ENCODE results near the gene TRAPPC11.
"Not testable (repeated sequence)": the region's sequence is repeated elsewhere in the genome, so short reads cannot be mapped to it uniquely, and the experiment has no call there.

Gene TRAPPC11

GRCh38 chr4:183659029-183659871 is at the start of gene TRAPPC11, which contains the start of gene RWDD4:
Gene TRAPPC11, plus strand, starts transcription at chr4:183659293. Its CDS starts 4,575 bp downstream, at chr4:183663868.
Gene RWDD4, minus strand, starts transcription at chr4:183659185. Its CDS starts 233 bp downstream, at chr4:183658952.
- peaks cover 41% of the 10 kb centered on the region for H3K36me3 Mint-ChIP-seq (ENCODE audit: low read depth)
- H3K9me3 Mint-ChIP-seq, result no peaks in the 10 kb centered on the region
- peaks cover 33% of the 10 kb centered on the region for H3K4me1 Mint-ChIP-seq (ENCODE audit: low read depth)
- peak within 1 kb of the TSS; percentile 87 for H3K4me3 Mint-ChIP-seq
- no peaks in the 10 kb centered on the region for H3K27me3 Mint-ChIP-seq
- intact Hi-C loops (cut with micrococcal nuclease), result loop anchor here (1.0 to 10.0 kb wide), 4 partner anchors 153 to 562 kb away; partner anchors contain the start of gene WWC2
- peak within 1 kb of the TSS; percentile 91 for H3K27ac Mint-ChIP-seq

- no peaks in the 10 kb centered on the region for H3K4me1 Mint-ChIP-seq (ENCODE audit: low read depth)
- no peak overlapping the region for H3K27ac Mint-ChIP-seq
- no peak overlapping the region for H3K4me3 Mint-ChIP-seq
- no peaks in the 10 kb centered on the region for H3K9me3 Mint-ChIP-seq
- peaks cover 1% of the 10 kb centered on the region for H3K27me3 Mint-ChIP-seq
- intact Hi-C loops (cut with micrococcal nuclease), result no loop called here
- H3K36me3 Mint-ChIP-seq (ENCODE audit: low read depth), result no peaks in the 10 kb centered on the region
Measured at GRCh38 chr4:183610033-183610432, 49.1 kb upstream of the TRAPPC11 start.

- intact Hi-C loops (cut with micrococcal nuclease), result no loop called here
Measured at GRCh38 chr4:183610613-183611012, 48.5 kb upstream of the TRAPPC11 start.

GRCh38 chr4:183611210-183611830 is 47.8 kb upstream of the TRAPPC11 start:
- H3K4me1 Mint-ChIP-seq (ENCODE audit: low read depth), result no peaks in the 10 kb centered on the region
- H3K36me3 Mint-ChIP-seq (ENCODE audit: low read depth), result no peaks in the 10 kb centered on the region
- no peak overlapping the region for H3K4me3 Mint-ChIP-seq
- intact Hi-C loops (cut with micrococcal nuclease), result no loop called here
- no peak overlapping the region for H3K27ac Mint-ChIP-seq
- H3K27me3 Mint-ChIP-seq, result peaks cover 1% of the 10 kb centered on the region
- H3K9me3 Mint-ChIP-seq, result no peaks in the 10 kb centered on the region

More at GRCh38 chr4:183610613-183611012, 48.5 kb upstream of the TRAPPC11 start:
- Mint-ChIP-seq H3K27me3 (peaks cover 1% of the 10 kb centered on the region), H3K4me1 (ENCODE audit: low read depth) (no peaks in the 10 kb centered on the region), H3K9me3 (no peaks in the 10 kb centered on the region), H3K4me3 (no peak overlapping the region), H3K27ac (no peak overlapping the region), H3K36me3 (ENCODE audit: low read depth) (no peaks in the 10 kb centered on the region)

GRCh38 chr4:183612329-183613250 is 46.5 kb upstream of the TRAPPC11 start:
- H3K9me3 Mint-ChIP-seq, result no peaks in the 10 kb centered on the region
- no peaks in the 10 kb centered on the region for H3K36me3 Mint-ChIP-seq (ENCODE audit: low read depth)
- no peaks in the 10 kb centered on the region for H3K4me1 Mint-ChIP-seq (ENCODE audit: low read depth)
- H3K27ac Mint-ChIP-seq, result no peak overlapping the region
- H3K27me3 Mint-ChIP-seq, result peaks cover 1% of the 10 kb centered on the region
- intact Hi-C loops (cut with micrococcal nuclease), result no loop called here
- no peak overlapping the region for H3K4me3 Mint-ChIP-seq

- Mint-ChIP-seq H3K9me3 (no peaks in the 10 kb centered on the region), H3K4me3 (no peak overlapping the region), H3K36me3 (ENCODE audit: low read depth) (no peaks in the 10 kb centered on the region), H3K27ac (no peak overlapping the region), H3K4me1 (ENCODE audit: low read depth) (peaks cover 13% of the 10 kb centered on the region), H3K27me3 (peaks cover 1% of the 10 kb centered on the region)
- intact Hi-C loops (cut with micrococcal nuclease), result no loop called here
Measured at GRCh38 chr4:183617075-183617474, 42.0 kb upstream of the TRAPPC11 start.

GRCh38 chr4:183618681-183619080 is 40.4 kb upstream of the TRAPPC11 start:
- Mint-ChIP-seq H3K9me3 (no peaks in the 10 kb centered on the region), H3K4me1 (ENCODE audit: low read depth) (peaks cover 20% of the 10 kb centered on the region), H3K27ac (no peak overlapping the region), H3K4me3 (no peak overlapping the region), H3K36me3 (ENCODE audit: low read depth) (no peaks in the 10 kb centered on the region), H3K27me3 (peaks cover 1% of the 10 kb centered on the region)
- intact Hi-C loops (cut with micrococcal nuclease), result no loop called here

- Mint-ChIP-seq H3K9me3 (no peaks in the 10 kb centered on the region), H3K27ac (no peak overlapping the region), H3K27me3 (no peaks in the 10 kb centered on the region), H3K4me3 (no peak overlapping the region), H3K36me3 (ENCODE audit: low read depth) (no peaks in the 10 kb centered on the region), H3K4me1 (ENCODE audit: low read depth) (peaks cover 20% of the 10 kb centered on the region)
- intact Hi-C loops (cut with micrococcal nuclease), result no loop called here
Measured at GRCh38 chr4:183620421-183620820, 38.7 kb upstream of the TRAPPC11 start.

- Mint-ChIP-seq H3K36me3 (ENCODE audit: low read depth) (no peaks in the 10 kb centered on the region), H3K4me3 (no peak overlapping the region), H3K27ac (peak overlapping the region; percentile 37), H3K27me3 (no peaks in the 10 kb centered on the region), H3K9me3 (no peaks in the 10 kb centered on the region), H3K4me1 (ENCODE audit: low read depth) (peaks cover 20% of the 10 kb centered on the region)
- intact Hi-C loops (cut with micrococcal nuclease), result no loop called here
Measured at GRCh38 chr4:183621875-183622274, 37.2 kb upstream of the TRAPPC11 start.

GRCh38 chr4:183624548-183624947 is 34.5 kb upstream of the TRAPPC11 start:
- H3K27ac Mint-ChIP-seq, result no peak overlapping the region
- no peak overlapping the region for H3K4me3 Mint-ChIP-seq
- H3K9me3 Mint-ChIP-seq, result no peaks in the 10 kb centered on the region
- peaks cover 20% of the 10 kb centered on the region for H3K4me1 Mint-ChIP-seq (ENCODE audit: low read depth)
- intact Hi-C loops (cut with micrococcal nuclease), result no loop called here
- no peaks in the 10 kb centered on the region for H3K36me3 Mint-ChIP-seq (ENCODE audit: low read depth)
- no peaks in the 10 kb centered on the region for H3K27me3 Mint-ChIP-seq

- H3K9me3 Mint-ChIP-seq, result no peaks in the 10 kb centered on the region
- intact Hi-C loops (cut with micrococcal nuclease), result no loop called here
- peaks cover 15% of the 10 kb centered on the region for H3K4me1 Mint-ChIP-seq (ENCODE audit: low read depth)
- no peak overlapping the region for H3K4me3 Mint-ChIP-seq
- H3K36me3 Mint-ChIP-seq (ENCODE audit: low read depth), result no peaks in the 10 kb centered on the region
- no peaks in the 10 kb centered on the region for H3K27me3 Mint-ChIP-seq
- no peak overlapping the region for H3K27ac Mint-ChIP-seq
Measured at GRCh38 chr4:183626168-183626567, 32.9 kb upstream of the TRAPPC11 start.

GRCh38 chr4:183627286-183627685 is 31.8 kb upstream of the TRAPPC11 start:
- intact Hi-C loops (cut with micrococcal nuclease); H3K36me3 Mint-ChIP-seq (ENCODE audit: low read depth); H3K4me1 Mint-ChIP-seq (ENCODE audit: low read depth); H3K9me3 Mint-ChIP-seq; H3K27ac Mint-ChIP-seq; H3K4me3 Mint-ChIP-seq; H3K27me3 Mint-ChIP-seq: not testable (repeated sequence)

- no peak overlapping the region for H3K4me3 Mint-ChIP-seq
- H3K4me1 Mint-ChIP-seq (ENCODE audit: low read depth), result no peaks in the 10 kb centered on the region
- no peaks in the 10 kb centered on the region for H3K27me3 Mint-ChIP-seq
- no peaks in the 10 kb centered on the region for H3K9me3 Mint-ChIP-seq
- no peaks in the 10 kb centered on the region for H3K36me3 Mint-ChIP-seq (ENCODE audit: low read depth)
- intact Hi-C loops (cut with micrococcal nuclease), result no loop called here
- H3K27ac Mint-ChIP-seq, result no peak overlapping the region
Measured at GRCh38 chr4:183627979-183628588, 31.0 kb upstream of the TRAPPC11 start.

Data from dendritic cell treated with granulocyte-macrophage colony-stimulating factor and Interleukin-4, amounts not matched to agents 40 ng/mL and 50 ng/mL, for 4 days (primary cell).